Transverse colon (tissue), 4 donors: ENCODE results near the gene SF3B1.
"Not testable (repeated sequence)": the region's sequence is repeated elsewhere in the genome, so short reads cannot be mapped to it uniquely, and the experiment has no call there.

Source experiments
- EP300 ChIP-seq: sonication (generic); formaldehyde crosslinking; IDR thresholded peaks from one replicate; pipeline ENCODE4 v1.6.1; 2017; ENCODE audit warnings: antibody characterized with exemption, low read depth
- POLR2A ChIP-seq: fragments of 450-650 bp; IDR thresholded peaks from one replicate; pipeline ENCODE4 v1.6.1; 2016; ENCODE audit warnings: antibody characterized with exemption, mild to moderate bottlenecking, moderate library complexity
- POLR2AphosphoS5 ChIP-seq, 3 donors: sonication (generic); formaldehyde crosslinking; IDR thresholded peaks; one replicate each; pipeline ENCODE4 v1.6.1; 2016; ENCODE audit warnings: antibody characterized with exemption in 3 of 3
- TF ChIP-seq, protein P1 (sequence below), 5 experiments: fragments of 200-600 bp in 3 of 5; fragments of 450-650 bp in 2 of 5; sonication (generic) in 3 of 5; IDR thresholded peaks; 1 replicate in 2 of 5; 2 replicates in 3 of 5; pipeline ENCODE4 v1.5.1; 2016 to 2017; ENCODE audit warnings: antibody characterized with exemption in 5 of 5, inconsistent platforms in 3 of 5, mild to moderate bottlenecking in 2 of 5, moderate library complexity in 1 of 5

DNA sequence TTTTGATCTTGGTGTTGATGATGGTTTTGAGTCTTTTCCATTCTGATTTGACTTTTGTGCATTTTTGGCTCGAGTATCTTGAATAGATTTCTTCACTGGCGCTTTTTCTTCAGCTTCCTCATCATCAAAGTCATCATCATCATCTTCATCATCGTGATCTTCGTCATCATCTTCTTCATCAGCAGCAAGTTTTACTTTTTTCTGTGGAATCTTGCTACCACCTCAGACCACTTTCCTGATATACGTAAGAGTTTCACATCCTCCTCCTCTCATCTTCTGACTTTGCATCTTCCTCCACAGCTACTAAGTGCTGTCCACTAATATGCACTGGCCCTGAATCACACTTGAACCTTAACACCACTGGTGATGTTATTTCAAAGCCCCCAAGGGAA is 54.9 kb downstream of the SF3B1 start:
- not testable (repeated sequence) for TF ChIP-seq POLR2A; POLR2AphosphoS5 (IDR thresholded peaks at IDR 0.05); EP300
- TF ChIP-seq, protein P1, sequence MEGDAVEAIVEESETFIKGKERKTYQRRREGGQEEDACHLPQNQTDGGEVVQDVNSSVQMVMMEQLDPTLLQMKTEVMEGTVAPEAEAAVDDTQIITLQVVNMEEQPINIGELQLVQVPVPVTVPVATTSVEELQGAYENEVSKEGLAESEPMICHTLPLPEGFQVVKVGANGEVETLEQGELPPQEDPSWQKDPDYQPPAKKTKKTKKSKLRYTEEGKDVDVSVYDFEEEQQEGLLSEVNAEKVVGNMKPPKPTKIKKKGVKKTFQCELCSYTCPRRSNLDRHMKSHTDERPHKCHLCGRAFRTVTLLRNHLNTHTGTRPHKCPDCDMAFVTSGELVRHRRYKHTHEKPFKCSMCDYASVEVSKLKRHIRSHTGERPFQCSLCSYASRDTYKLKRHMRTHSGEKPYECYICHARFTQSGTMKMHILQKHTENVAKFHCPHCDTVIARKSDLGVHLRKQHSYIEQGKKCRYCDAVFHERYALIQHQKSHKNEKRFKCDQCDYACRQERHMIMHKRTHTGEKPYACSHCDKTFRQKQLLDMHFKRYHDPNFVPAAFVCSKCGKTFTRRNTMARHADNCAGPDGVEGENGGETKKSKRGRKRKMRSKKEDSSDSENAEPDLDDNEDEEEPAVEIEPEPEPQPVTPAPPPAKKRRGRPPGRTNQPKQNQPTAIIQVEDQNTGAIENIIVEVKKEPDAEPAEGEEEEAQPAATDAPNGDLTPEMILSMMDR (IDR thresholded peaks at IDR 0.05): not testable (repeated sequence)
